ENCODE results near the gene NUCKS1. TPM values are rescaled to one million over a fixed set of nuclear protein-coding genes. Genes with fewer than 3 reads are reported as not detected.
A peak's percentile ranks its signal among the peaks of the same experiment; 100 is the strongest.

Gene NUCKS1
- total RNA-seq, 2 donors from 2014 or later = 80.6 to 116 TPM

GRCh38 chr1:205792961-205793673, 43.1 kb upstream of the NUCKS1 start:
- Histone ChIP-seq H3K4me1 (ENCODE audit: control insufficient read depth in 1 of 2, low read depth in 2 of 2) (no peaks in the 10 kb centered on the region), H3K27ac (no peak overlapping the region), H3K4me3 (no peak overlapping the region), H3K9me3 (no peaks in the 10 kb centered on the region), H3K27me3 (replicated peaks; ENCODE audit: insufficient read depth) (no peaks in the 10 kb centered on the region), H3K36me3 (peaks cover 60% of the 10 kb centered on the region)
- ATAC-seq (ENCODE audit: insufficient number of reproducible peaks, low FRiP score, low read depth) (no peak), DNase-seq (ENCODE audit: low spot score) (no peak)
- TF ChIP-seq CTCF (IDR thresholded peaks at IDR 0.05) = no peak

- no peak for DNase-seq (ENCODE audit: low spot score)
- no peak for ATAC-seq (ENCODE audit: insufficient number of reproducible peaks, low FRiP score, low read depth)
- Histone ChIP-seq H3K36me3 (peaks cover 55% of the 10 kb centered on the region), H3K27ac (no peak overlapping the region), H3K4me1 (ENCODE audit: control insufficient read depth in 1 of 2, low read depth in 2 of 2) (no peaks in the 10 kb centered on the region), H3K9me3 (no peaks in the 10 kb centered on the region), H3K27me3 (replicated peaks; ENCODE audit: insufficient read depth) (no peaks in the 10 kb centered on the region), H3K4me3 (no peak overlapping the region)
- no peak for TF ChIP-seq CTCF (IDR thresholded peaks at IDR 0.05)
Observed at GRCh38 chr1:205792481-205792881, 42.5 kb upstream of the NUCKS1 start.

- Histone ChIP-seq H3K27ac (no peak overlapping the region), H3K9me3 (no peaks in the 10 kb centered on the region), H3K27me3 (replicated peaks; ENCODE audit: insufficient read depth) (no peaks in the 10 kb centered on the region), H3K4me3 (no peak overlapping the region), H3K4me1 (ENCODE audit: control insufficient read depth in 1 of 2, low read depth in 2 of 2) (no peaks in the 10 kb centered on the region), H3K36me3 (peaks cover 47% of the 10 kb centered on the region)
- no peak for ATAC-seq (ENCODE audit: insufficient number of reproducible peaks, low FRiP score, low read depth)
- peak; percentile 70 for TF ChIP-seq CTCF (IDR thresholded peaks at IDR 0.05)
- no peak for DNase-seq (ENCODE audit: low spot score)
Observed at GRCh38 chr1:205791568-205792180, 41.7 kb upstream of the NUCKS1 start.

- no peak for TF ChIP-seq CTCF (IDR thresholded peaks at IDR 0.05)
- Histone ChIP-seq H3K4me3 (no peak overlapping the region), H3K27ac (no peak overlapping the region), H3K27me3 (replicated peaks; ENCODE audit: insufficient read depth) (no peaks in the 10 kb centered on the region), H3K4me1 (ENCODE audit: control insufficient read depth in 1 of 2, low read depth in 2 of 2) (peaks cover 3 to 25% of the 10 kb centered on the region in 2 donors), H3K9me3 (no peaks in the 10 kb centered on the region), H3K36me3 (peaks cover 15% of the 10 kb centered on the region)
- ATAC-seq (ENCODE audit: insufficient number of reproducible peaks, low FRiP score, low read depth) (no peak), DNase-seq (ENCODE audit: low spot score) (no peak)
Observed at GRCh38 chr1:205787287-205787916, 37.4 kb upstream of the NUCKS1 start.

GRCh38 chr1:205786601-205787000, 36.6 kb upstream of the NUCKS1 start:
- Histone ChIP-seq H3K36me3 (peaks cover 9% of the 10 kb centered on the region), H3K4me3 (no peak overlapping the region), H3K9me3 (no peaks in the 10 kb centered on the region), H3K27me3 (replicated peaks; ENCODE audit: insufficient read depth) (no peaks in the 10 kb centered on the region), H3K27ac (no peak overlapping the region), H3K4me1 (ENCODE audit: control insufficient read depth in 1 of 2, low read depth in 2 of 2) (peaks cover 3 to 25% of the 10 kb centered on the region in 2 donors)
- DNase-seq (ENCODE audit: low spot score) (no peak), ATAC-seq (ENCODE audit: insufficient number of reproducible peaks, low FRiP score, low read depth) (no peak)
- no peak for TF ChIP-seq CTCF (IDR thresholded peaks at IDR 0.05)

Data from thoracic aorta (tissue), 2 donors.